Measurements from ENCODE around the gene IL27RA. TPM values are rescaled to one million over a fixed set of nuclear protein-coding genes. Genes with fewer than 3 reads are reported as not detected.

The IL27RA gene
- total and polyA plus RNA-seq, 2 experiments from 2014 or later, result 7.7 to 11.4 TPM

DNA sequence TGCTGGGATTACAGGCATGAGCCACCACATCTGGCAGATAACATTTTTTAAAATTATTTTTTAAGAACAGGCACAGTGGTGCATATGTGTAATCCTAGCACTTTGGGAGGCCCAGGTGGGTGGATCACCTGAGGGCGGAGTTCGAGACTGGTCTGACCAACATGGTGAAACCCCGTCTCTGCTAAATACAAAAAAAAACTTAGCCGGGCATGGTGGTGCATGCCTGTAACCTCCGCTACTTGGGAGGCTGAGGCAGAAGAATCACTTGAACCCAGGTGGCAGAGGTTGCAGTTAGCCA is 30.9 kb downstream of the IL27RA start:
- H3K4me3 ChIP-seq, result no peak overlapping the region
- no peak for ATAC-seq
- Mint-ChIP-seq H3K4me1 (peaks cover 10% of the 10 kb centered on the region), H3K4me3 (no peak overlapping the region), H3K9me3 (no peaks in the 10 kb centered on the region), H3K27ac (no peak overlapping the region), H3K27me3 (ENCODE audit: insufficient read depth, low read depth, poor library complexity) (peaks cover 27% of the 10 kb centered on the region), H3K36me3 (ENCODE audit: low read depth) (no peaks in the 10 kb centered on the region)
- TF ChIP-seq POLR2AphosphoS5 (IDR thresholded peaks at IDR 0.05; ENCODE audit: low read depth) (no peak), EZH2 (IDR thresholded peaks at IDR 0.05; ENCODE audit: low read depth, unreplicated experiment) (no peak), JUNB (IDR thresholded peaks at IDR 0.05; ENCODE audit: unreplicated experiment) (no peak), ZNF114 (CRISPR knock-in tag; IDR thresholded peaks at IDR 0.05) (no peak), ZNF331 (CRISPR knock-in tag; IDR thresholded peaks at IDR 0.05; ENCODE audit: low read depth) (no peak), CREB1 (CRISPR knock-in tag; IDR thresholded peaks at IDR 0.05; ENCODE audit: low read depth) (no peak)
- TF ChIP-seq, protein P1, sequence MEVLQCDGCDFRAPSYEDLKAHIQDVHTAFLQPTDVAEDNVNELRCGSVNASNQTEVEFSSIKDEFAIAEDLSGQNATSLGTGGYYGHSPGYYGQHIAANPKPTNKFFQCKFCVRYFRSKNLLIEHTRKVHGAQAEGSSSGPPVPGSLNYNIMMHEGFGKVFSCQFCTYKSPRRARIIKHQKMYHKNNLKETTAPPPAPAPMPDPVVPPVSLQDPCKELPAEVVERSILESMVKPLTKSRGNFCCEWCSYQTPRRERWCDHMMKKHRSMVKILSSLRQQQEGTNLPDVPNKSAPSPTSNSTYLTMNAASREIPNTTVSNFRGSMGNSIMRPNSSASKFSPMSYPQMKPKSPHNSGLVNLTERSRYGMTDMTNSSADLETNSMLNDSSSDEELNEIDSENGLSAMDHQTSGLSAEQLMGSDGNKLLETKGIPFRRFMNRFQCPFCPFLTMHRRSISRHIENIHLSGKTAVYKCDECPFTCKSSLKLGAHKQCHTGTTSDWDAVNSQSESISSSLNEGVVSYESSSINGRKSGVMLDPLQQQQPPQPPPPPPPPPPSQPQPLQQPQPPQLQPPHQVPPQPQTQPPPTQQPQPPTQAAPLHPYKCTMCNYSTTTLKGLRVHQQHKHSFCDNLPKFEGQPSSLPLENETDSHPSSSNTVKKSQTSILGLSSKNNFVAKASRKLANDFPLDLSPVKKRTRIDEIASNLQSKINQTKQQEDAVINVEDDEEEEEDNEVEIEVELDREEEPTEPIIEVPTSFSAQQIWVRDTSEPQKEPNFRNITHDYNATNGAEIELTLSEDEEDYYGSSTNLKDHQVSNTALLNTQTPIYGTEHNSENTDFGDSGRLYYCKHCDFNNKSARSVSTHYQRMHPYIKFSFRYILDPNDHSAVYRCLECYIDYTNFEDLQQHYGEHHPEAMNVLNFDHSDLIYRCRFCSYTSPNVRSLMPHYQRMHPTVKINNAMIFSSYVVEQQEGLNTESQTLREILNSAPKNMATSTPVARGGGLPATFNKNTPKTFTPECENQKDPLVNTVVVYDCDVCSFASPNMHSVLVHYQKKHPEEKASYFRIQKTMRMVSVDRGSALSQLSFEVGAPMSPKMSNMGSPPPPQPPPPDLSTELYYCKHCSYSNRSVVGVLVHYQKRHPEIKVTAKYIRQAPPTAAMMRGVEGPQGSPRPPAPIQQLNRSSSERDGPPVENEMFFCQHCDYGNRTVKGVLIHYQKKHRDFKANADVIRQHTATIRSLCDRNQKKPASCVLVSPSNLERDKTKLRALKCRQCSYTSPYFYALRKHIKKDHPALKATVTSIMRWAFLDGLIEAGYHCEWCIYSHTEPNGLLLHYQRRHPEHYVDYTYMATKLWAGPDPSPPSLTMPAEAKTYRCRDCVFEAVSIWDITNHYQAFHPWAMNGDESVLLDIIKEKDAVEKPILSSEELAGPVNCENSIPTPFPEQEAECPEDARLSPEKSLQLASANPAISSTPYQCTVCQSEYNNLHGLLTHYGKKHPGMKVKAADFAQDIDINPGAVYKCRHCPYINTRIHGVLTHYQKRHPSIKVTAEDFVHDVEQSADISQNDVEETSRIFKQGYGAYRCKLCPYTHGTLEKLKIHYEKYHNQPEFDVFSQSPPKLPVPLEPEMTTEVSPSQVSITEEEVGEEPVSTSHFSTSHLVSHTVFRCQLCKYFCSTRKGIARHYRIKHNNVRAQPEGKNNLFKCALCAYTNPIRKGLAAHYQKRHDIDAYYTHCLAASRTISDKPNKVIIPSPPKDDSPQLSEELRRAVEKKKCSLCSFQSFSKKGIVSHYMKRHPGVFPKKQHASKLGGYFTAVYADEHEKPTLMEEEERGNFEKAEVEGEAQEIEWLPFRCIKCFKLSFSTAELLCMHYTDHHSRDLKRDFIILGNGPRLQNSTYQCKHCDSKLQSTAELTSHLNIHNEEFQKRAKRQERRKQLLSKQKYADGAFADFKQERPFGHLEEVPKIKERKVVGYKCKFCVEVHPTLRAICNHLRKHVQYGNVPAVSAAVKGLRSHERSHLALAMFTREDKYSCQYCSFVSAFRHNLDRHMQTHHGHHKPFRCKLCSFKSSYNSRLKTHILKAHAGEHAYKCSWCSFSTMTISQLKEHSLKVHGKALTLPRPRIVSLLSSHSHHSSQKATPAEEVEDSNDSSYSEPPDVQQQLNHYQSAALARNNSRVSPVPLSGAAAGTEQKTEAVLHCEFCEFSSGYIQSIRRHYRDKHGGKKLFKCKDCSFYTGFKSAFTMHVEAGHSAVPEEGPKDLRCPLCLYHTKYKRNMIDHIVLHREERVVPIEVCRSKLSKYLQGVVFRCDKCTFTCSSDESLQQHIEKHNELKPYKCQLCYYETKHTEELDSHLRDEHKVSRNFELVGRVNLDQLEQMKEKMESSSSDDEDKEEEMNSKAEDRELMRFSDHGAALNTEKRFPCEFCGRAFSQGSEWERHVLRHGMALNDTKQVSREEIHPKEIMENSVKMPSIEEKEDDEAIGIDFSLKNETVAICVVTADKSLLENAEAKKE (CRISPR knock-in tag; IDR thresholded peaks at IDR 0.05), result no peak
- TF ChIP-seq, protein P2, sequence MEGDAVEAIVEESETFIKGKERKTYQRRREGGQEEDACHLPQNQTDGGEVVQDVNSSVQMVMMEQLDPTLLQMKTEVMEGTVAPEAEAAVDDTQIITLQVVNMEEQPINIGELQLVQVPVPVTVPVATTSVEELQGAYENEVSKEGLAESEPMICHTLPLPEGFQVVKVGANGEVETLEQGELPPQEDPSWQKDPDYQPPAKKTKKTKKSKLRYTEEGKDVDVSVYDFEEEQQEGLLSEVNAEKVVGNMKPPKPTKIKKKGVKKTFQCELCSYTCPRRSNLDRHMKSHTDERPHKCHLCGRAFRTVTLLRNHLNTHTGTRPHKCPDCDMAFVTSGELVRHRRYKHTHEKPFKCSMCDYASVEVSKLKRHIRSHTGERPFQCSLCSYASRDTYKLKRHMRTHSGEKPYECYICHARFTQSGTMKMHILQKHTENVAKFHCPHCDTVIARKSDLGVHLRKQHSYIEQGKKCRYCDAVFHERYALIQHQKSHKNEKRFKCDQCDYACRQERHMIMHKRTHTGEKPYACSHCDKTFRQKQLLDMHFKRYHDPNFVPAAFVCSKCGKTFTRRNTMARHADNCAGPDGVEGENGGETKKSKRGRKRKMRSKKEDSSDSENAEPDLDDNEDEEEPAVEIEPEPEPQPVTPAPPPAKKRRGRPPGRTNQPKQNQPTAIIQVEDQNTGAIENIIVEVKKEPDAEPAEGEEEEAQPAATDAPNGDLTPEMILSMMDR (conservative IDR thresholded peaks at IDR 0.05; ENCODE audit: low read depth in 2 of 2), result no peak
- TF ChIP-seq, protein P3, sequence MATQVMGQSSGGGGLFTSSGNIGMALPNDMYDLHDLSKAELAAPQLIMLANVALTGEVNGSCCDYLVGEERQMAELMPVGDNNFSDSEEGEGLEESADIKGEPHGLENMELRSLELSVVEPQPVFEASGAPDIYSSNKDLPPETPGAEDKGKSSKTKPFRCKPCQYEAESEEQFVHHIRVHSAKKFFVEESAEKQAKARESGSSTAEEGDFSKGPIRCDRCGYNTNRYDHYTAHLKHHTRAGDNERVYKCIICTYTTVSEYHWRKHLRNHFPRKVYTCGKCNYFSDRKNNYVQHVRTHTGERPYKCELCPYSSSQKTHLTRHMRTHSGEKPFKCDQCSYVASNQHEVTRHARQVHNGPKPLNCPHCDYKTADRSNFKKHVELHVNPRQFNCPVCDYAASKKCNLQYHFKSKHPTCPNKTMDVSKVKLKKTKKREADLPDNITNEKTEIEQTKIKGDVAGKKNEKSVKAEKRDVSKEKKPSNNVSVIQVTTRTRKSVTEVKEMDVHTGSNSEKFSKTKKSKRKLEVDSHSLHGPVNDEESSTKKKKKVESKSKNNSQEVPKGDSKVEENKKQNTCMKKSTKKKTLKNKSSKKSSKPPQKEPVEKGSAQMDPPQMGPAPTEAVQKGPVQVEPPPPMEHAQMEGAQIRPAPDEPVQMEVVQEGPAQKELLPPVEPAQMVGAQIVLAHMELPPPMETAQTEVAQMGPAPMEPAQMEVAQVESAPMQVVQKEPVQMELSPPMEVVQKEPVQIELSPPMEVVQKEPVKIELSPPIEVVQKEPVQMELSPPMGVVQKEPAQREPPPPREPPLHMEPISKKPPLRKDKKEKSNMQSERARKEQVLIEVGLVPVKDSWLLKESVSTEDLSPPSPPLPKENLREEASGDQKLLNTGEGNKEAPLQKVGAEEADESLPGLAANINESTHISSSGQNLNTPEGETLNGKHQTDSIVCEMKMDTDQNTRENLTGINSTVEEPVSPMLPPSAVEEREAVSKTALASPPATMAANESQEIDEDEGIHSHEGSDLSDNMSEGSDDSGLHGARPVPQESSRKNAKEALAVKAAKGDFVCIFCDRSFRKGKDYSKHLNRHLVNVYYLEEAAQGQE (IDR thresholded peaks at IDR 0.05; ENCODE audit: unreplicated experiment), result no peak
- H4K20me1 ChIP-seq (replicated peaks; ENCODE audit: insufficient read depth), result no peaks in the 10 kb centered on the region
- no peaks in the 10 kb centered on the region for H3K36me3 ChIP-seq (ENCODE audit: insufficient read depth)
- peaks cover 25% of the 10 kb centered on the region for H3K27me3 ChIP-seq (ENCODE audit: insufficient read depth)
- no peak for DNase-seq (ENCODE audit: low spot score)
- H2AFZ ChIP-seq, result no peak overlapping the region
- H3F3A ChIP-seq (replicated peaks; ENCODE audit: low read depth), result 0 out of 2 replicates have a peak, but pooled peaks cover 5% of the 10 kb centered on the region
- H3K4me1 ChIP-seq (ENCODE audit: insufficient read depth), result peaks cover 8% of the 10 kb centered on the region; the same call in 1 of the 2 replicates
- no peaks in the 10 kb centered on the region for H3K9me2 ChIP-seq (ENCODE audit: insufficient read depth)
- H3K27ac ChIP-seq (ENCODE audit: low read depth), result no peak overlapping the region
- H3K79me2 ChIP-seq (replicated peaks; ENCODE audit: insufficient read depth), result no peaks in the 10 kb centered on the region
- H3K4me2 ChIP-seq, result no peak overlapping the region

Measured in GM23338 (cell line).